HepG2 (cell line): ENCODE results near the gene CIAO3. TPM values are rescaled to one million over a fixed set of nuclear protein-coding genes. Genes with fewer than 3 reads are reported as not detected.

ENCODE experiments used
- CENPT ChIP-seq: sonication (generic); formaldehyde crosslinking; IDR thresholded peaks from 2 replicates; pipeline ENCODE4 v1.8.0; 2022; ENCODE audit warnings: low read depth, mild to moderate bottlenecking, moderate library complexity, missing genetic modification reagents
- CHCHD3 ChIP-seq: sonication (generic); formaldehyde crosslinking; IDR thresholded peaks from 2 replicates; pipeline ENCODE4 v1.8.0; 2022; ENCODE audit warnings: mild to moderate bottlenecking, missing genetic modification reagents, moderate library complexity
- GABPB1 ChIP-seq: IDR thresholded peaks from 2 replicates; pipeline ENCODE4 v1.6.1; 2016; ENCODE audit warnings: mild to moderate bottlenecking, missing genetic modification reagents, moderate library complexity, missing compliant biosample characterization
- HCFC1 ChIP-seq: fragments of 150-350 bp; IDR thresholded peaks from 2 replicates; pipeline ENCODE4 v1.6.1; 2014; ENCODE audit warnings: low read depth, low read length
- KDM2A ChIP-seq: sonication (generic); formaldehyde crosslinking; IDR thresholded peaks from 2 replicates; pipeline ENCODE4 v1.4.0; 2020; ENCODE audit warnings: low read depth, missing genetic modification reagents, borderline replicate concordance
- KLF13 ChIP-seq: sonication (generic); formaldehyde crosslinking; IDR thresholded peaks from 2 replicates; pipeline ENCODE4 v1.4.0; 2020; ENCODE audit warnings: mild to moderate bottlenecking, missing genetic modification reagents
- MTA1 ChIP-seq: sonication (generic); formaldehyde crosslinking; IDR thresholded peaks from 2 replicates; pipeline ENCODE4 v1.4.0; 2020; ENCODE audit warnings: missing genetic modification reagents, mild to moderate bottlenecking, borderline replicate concordance
- MTA3 ChIP-seq: sonication (generic); formaldehyde crosslinking; IDR thresholded peaks from 2 replicates; pipeline ENCODE4 v1.4.0; 2020; ENCODE audit warnings: missing genetic modification reagents
- RBFOX2 ChIP-seq: fragments of 200-400 bp; formaldehyde crosslinking; IDR thresholded peaks from 2 replicates; pipeline ENCODE4 v1.6.1; 2017; ENCODE audit warnings: low read depth, mild to moderate bottlenecking, low read length
- ZC3H13 ChIP-seq: sonication (generic); formaldehyde crosslinking; IDR thresholded peaks from 2 replicates; pipeline ENCODE4 v1.8.1; 2023; ENCODE audit warnings: mild to moderate bottlenecking, missing genetic modification reagents, moderate library complexity
- ZMAT3 ChIP-seq: sonication (generic); formaldehyde crosslinking; conservative IDR thresholded peaks from 2 replicates; pipeline ENCODE4 v1.7.0; 2021; ENCODE audit warnings: missing genetic modification reagents
- ZNF12 ChIP-seq: sonication (generic); formaldehyde crosslinking; IDR thresholded peaks from 2 replicates; pipeline ENCODE4 v1.5.0; 2020; ENCODE audit warnings: missing genetic modification reagents
- ZNF124 ChIP-seq: sonication (generic); formaldehyde crosslinking; IDR thresholded peaks from 2 replicates; pipeline ENCODE4 v1.4.0; 2020; ENCODE audit warnings: missing genetic modification reagents
- ZNF230 ChIP-seq: sonication (generic); formaldehyde crosslinking; IDR thresholded peaks from 2 replicates; pipeline ENCODE4 v1.4.0; 2020; ENCODE audit warnings: mild to moderate bottlenecking, missing genetic modification reagents
- ZNF510 ChIP-seq: sonication (generic); formaldehyde crosslinking; IDR thresholded peaks from 2 replicates; pipeline ENCODE4 v1.4.0; 2020; ENCODE audit warnings: low read depth, mild to moderate bottlenecking, missing genetic modification reagents
- ZNF724P ChIP-seq: sonication (generic); formaldehyde crosslinking; IDR thresholded peaks from 2 replicates; pipeline ENCODE4 v1.8.0; 2022; ENCODE audit warnings: missing genetic modification reagents, borderline replicate concordance
- ZNF792 ChIP-seq: IDR thresholded peaks from 2 replicates; pipeline ENCODE4 v1.6.1; 2016
- ZSCAN22 ChIP-seq: sonication (generic); formaldehyde crosslinking; IDR thresholded peaks from 2 replicates; pipeline ENCODE4 v1.4.0; 2020; ENCODE audit warnings: mild to moderate bottlenecking, missing genetic modification reagents
- polyA plus RNA-seq, 8 experiments: library from polyadenylated mRNA; depleted of rRNA in 3 of 8; stranded (reverse) in 7 of 8; unstranded in 1 of 8; fragments of >200 nt; fragmentation: Illumina TruSeq in 4 of 8; extraction: Trizol in 4 of 8; gene quantifications; 2 replicates each; pipeline versions ENCODE4 v1.2.1 to v1.2.3, GENCODE V29; 2011 to 2016; ENCODE audit warnings: low read depth in 4 of 8, missing spikeins in 1 of 8, mixed read lengths in 1 of 8; ENCODE audit not compliant: insufficient read depth in 1 of 8
- total RNA-seq, 5 experiments: library from RNA; depleted of rRNA; stranded (reverse); fragments of >200 nt; fragmentation: Illumina TruSeq; extraction: Trizol; gene quantifications; 2 replicates each; pipeline ENCODE4 v1.2.3, GENCODE V29; 2016; ENCODE audit warnings: low read depth in 1 of 5
- TF ChIP-seq, protein P1 (sequence below): conservative IDR thresholded peaks from 2 replicates; pipeline ENCODE4 v1.6.1; 2018; ENCODE audit warnings: missing genetic modification reagents
- TF ChIP-seq, protein P2 (sequence below): sonication (generic); formaldehyde crosslinking; IDR thresholded peaks from 2 replicates; pipeline ENCODE4 v1.4.0; 2020; ENCODE audit warnings: mild to moderate bottlenecking, missing genetic modification reagents
- TF ChIP-seq, protein P3 (sequence below): IDR thresholded peaks from 2 replicates; pipeline ENCODE4 v1.6.1; 2016; ENCODE audit warnings: missing genetic modification reagents, missing compliant biosample characterization
- TF ChIP-seq, protein P4 (sequence below): sonication (generic); formaldehyde crosslinking; IDR thresholded peaks from 2 replicates; pipeline ENCODE4 v1.4.0; 2020; ENCODE audit warnings: missing genetic modification reagents, borderline replicate concordance
- TF ChIP-seq, protein P5 (sequence below): IDR thresholded peaks from 2 replicates; pipeline ENCODE4 v1.6.1; 2016; ENCODE audit warnings: missing compliant biosample characterization, missing genetic modification reagents, borderline replicate concordance

Gene CIAO3
- total and polyA plus RNA-seq, 2 of the 13 experiments (the other 11 are each of a cell fraction or from before 2014, with no cell fraction given), result 21.7 to 25.0 TPM

DNA sequence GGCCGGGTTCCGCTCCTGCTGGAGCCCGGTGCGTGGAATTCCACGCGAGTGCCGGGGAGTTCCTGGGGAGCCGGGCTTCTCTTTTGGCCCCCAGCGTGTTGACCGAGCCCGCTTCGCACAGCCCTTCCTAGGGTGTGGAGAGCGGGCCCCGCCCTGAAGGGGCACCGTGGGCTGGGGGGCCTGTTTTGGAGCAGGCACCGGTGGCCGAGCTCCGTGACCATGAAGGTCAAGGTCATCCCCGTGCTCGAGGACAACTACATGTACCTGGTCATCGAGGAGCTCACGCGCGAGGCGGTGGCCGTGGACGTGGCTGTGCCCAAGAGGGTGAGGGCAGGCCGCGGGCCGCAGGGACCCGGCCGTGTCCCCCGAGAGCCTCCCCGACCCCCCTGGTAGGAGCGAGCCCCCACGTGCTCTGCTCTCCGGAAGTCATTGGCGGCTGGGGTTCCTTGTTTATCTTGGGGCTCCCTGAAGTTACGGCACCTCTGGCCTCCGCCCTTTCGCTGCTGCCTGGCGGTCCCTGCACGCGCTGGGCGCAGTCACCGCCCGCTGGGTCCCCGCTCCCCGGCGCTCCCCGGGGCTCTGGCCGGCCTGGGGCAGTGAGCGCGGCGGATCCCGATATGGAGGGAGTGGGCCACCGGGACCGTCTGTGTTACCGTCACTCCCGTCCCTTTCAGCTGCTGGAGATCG, 13.4 kb downstream of the CIAO3 start (continued):
- TF ChIP-seq, protein P1, sequence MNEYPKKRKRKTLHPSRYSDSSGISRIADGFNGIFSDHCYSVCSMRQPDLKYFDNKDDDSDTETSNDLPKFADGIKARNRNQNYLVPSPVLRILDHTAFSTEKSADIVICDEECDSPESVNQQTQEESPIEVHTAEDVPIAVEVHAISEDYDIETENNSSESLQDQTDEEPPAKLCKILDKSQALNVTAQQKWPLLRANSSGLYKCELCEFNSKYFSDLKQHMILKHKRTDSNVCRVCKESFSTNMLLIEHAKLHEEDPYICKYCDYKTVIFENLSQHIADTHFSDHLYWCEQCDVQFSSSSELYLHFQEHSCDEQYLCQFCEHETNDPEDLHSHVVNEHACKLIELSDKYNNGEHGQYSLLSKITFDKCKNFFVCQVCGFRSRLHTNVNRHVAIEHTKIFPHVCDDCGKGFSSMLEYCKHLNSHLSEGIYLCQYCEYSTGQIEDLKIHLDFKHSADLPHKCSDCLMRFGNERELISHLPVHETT (CRISPR knock-in tag), result peak; percentile 53; the same call in 1 of the 2 replicates
- TF ChIP-seq, protein P2, sequence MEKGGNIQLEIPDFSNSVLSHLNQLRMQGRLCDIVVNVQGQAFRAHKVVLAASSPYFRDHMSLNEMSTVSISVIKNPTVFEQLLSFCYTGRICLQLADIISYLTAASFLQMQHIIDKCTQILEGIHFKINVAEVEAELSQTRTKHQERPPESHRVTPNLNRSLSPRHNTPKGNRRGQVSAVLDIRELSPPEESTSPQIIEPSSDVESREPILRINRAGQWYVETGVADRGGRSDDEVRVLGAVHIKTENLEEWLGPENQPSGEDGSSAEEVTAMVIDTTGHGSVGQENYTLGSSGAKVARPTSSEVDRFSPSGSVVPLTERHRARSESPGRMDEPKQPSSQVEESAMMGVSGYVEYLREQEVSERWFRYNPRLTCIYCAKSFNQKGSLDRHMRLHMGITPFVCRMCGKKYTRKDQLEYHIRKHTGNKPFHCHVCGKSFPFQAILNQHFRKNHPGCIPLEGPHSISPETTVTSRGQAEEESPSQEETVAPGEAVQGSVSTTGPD (CRISPR knock-in tag), result no peak
- TF ChIP-seq ZNF510 (0 out of 2 replicates have a peak, but pooled peaks have one; percentile 30), GABPB1 (peak; percentile 61; the same call in 1 of the 2 replicates), ZSCAN22 (no peak), ZNF124 (CRISPR knock-in tag) (no peak), MTA3 (no peak), CHCHD3 (CRISPR knock-in tag) (peak; percentile 67; the same call in 1 of the 2 replicates), ZNF12 (CRISPR knock-in tag) (0 out of 2 replicates have a peak, but pooled peaks have one; percentile 9), KLF13 (0 out of 2 replicates have a peak, but pooled peaks have one; percentile 43), CENPT (no peak), KDM2A (peak; percentile 81; the same call in 1 of the 2 replicates), ZMAT3 (CRISPR knock-in tag) (no peak), ZNF792 (CRISPR knock-in tag) (no peak), ZNF724P (peak; percentile 66; the same call in 1 of the 2 replicates), ZC3H13 (CRISPR knock-in tag) (0 out of 2 replicates have a peak, but pooled peaks have one; percentile 16), HCFC1 (no peak), MTA1 (CRISPR knock-in tag) (peak; percentile 50; the same call in 1 of the 2 replicates), ZNF230 (CRISPR knock-in tag) (0 out of 2 replicates have a peak, but pooled peaks have one; percentile 47), RBFOX2 (peak; percentile 46; the same call in 1 of the 2 replicates)
- TF ChIP-seq, protein P3, sequence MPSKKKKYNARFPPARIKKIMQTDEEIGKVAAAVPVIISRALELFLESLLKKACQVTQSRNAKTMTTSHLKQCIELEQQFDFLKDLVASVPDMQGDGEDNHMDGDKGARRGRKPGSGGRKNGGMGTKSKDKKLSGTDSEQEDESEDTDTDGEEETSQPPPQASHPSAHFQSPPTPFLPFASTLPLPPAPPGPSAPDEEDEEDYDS (CRISPR knock-in tag), result no peak
- TF ChIP-seq, protein P4, sequence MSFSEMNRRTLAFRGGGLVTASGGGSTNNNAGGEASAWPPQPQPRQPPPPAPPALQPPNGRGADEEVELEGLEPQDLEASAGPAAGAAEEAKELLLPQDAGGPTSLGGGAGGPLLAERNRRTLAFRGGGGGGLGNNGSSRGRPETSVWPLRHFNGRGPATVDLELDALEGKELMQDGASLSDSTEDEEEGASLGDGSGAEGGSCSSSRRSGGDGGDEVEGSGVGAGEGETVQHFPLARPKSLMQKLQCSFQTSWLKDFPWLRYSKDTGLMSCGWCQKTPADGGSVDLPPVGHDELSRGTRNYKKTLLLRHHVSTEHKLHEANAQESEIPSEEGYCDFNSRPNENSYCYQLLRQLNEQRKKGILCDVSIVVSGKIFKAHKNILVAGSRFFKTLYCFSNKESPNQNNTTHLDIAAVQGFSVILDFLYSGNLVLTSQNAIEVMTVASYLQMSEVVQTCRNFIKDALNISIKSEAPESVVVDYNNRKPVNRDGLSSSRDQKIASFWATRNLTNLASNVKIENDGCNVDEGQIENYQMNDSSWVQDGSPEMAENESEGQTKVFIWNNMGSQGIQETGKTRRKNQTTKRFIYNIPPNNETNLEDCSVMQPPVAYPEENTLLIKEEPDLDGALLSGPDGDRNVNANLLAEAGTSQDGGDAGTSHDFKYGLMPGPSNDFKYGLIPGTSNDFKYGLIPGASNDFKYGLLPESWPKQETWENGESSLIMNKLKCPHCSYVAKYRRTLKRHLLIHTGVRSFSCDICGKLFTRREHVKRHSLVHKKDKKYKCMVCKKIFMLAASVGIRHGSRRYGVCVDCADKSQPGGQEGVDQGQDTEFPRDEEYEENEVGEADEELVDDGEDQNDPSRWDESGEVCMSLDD (CRISPR knock-in tag), result peak; percentile 90
- TF ChIP-seq, protein P5, sequence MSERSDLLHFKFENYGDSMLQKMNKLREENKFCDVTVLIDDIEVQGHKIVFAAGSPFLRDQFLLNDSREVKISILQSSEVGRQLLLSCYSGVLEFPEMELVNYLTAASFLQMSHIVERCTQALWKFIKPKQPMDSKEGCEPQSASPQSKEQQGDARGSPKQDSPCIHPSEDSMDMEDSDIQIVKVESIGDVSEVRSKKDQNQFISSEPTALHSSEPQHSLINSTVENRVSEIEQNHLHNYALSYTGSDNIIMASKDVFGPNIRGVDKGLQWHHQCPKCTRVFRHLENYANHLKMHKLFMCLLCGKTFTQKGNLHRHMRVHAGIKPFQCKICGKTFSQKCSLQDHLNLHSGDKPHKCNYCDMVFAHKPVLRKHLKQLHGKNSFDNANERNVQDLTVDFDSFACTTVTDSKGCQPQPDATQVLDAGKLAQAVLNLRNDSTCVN, result peak; percentile 13; the same call in 1 of the 2 replicates
